ENCODE results near the gene DKK1. TPM values are rescaled to one million over a fixed set of nuclear protein-coding genes. Genes with fewer than 3 reads are reported as not detected.

Gene DKK1
- total and polyA plus RNA-seq, 4 donors = 1.2 to 9.2 (median 4.4) TPM

- H3K4me1 ChIP-seq (ENCODE audit: control insufficient read depth in 5 of 5, insufficient read depth in 5 of 5, low read length in 5 of 5) = no peaks in the 10 kb centered on the region
- WGBS, 2 donors = 92 to 96% methylated on average over 5 of the region's 5 CpGs
- H3K27ac ChIP-seq (ENCODE audit: low read depth in 1 of 2, low read length in 1 of 2) = no peak overlapping the region
- ATAC-seq (ENCODE audit: insufficient read depth, low FRiP score) (no peak), DNase-seq (no peak)
- no peaks in the 10 kb centered on the region for H3K27me3 ChIP-seq (ENCODE audit: control insufficient read depth in 3 of 3, insufficient read depth in 3 of 3, low read length in 2 of 3)
- peaks cover 0 to 3% (median 0%) of the 10 kb centered on the region in 4 donors for H3K9me3 ChIP-seq (ENCODE audit: control insufficient read depth in 4 of 4, insufficient read depth in 3 of 4, low read length in 3 of 4)
- H3K36me3 ChIP-seq (ENCODE audit: control insufficient read depth in 4 of 4, insufficient read depth in 4 of 4, low read length in 4 of 4) = no peaks in the 10 kb centered on the region
- no peak for TF ChIP-seq CTCF (IDR thresholded peaks at IDR 0.05; ENCODE audit: control extremely low read depth, extremely low read depth)
- H3K4me3 ChIP-seq = no peak overlapping the region
- no peak overlapping the region for H3K9ac ChIP-seq (ENCODE audit: insufficient read depth in 1 of 2, low read length in 2 of 2)
Measured at GRCh38 chr10:52347327-52347667, 33.2 kb downstream of the DKK1 start.

DNA sequence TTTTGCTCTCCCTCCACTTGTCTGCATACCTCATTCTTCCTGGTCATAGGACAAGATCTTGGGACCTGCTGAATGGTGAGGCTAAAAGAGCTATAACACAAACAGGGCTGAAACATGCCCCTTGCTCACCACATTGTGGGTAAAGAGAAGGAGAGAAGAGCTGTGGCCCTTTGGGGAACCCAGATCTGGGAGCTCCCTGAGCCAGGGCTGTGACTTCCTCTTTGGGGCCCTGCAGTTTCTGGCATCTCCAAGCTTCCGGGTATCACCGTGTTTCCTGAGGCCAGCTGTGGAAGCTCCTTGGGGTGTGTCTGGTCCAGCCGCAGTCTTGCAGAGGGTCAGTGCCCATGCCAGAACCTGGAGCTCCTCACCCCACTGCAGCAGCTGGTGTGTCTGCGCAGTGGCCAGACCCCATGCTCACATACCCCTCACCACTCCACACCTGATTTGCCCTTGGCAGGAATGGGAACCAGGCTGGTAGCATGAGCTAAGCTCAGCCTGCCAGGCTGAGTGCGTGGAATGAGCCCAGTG, 34.0 kb downstream of the DKK1 start:
- Histone ChIP-seq H3K9ac (ENCODE audit: insufficient read depth in 1 of 2, low read length in 2 of 2) (no peak overlapping the region), H3K9me3 (ENCODE audit: control insufficient read depth in 4 of 4, insufficient read depth in 3 of 4, low read length in 3 of 4) (peaks cover 0 to 3% (median 0%) of the 10 kb centered on the region in 4 donors), H3K4me1 (ENCODE audit: control insufficient read depth in 5 of 5, insufficient read depth in 5 of 5, low read length in 5 of 5) (no peaks in the 10 kb centered on the region), H3K4me3 (no peak overlapping the region), H3K27me3 (ENCODE audit: control insufficient read depth in 3 of 3, insufficient read depth in 3 of 3, low read length in 2 of 3) (no peaks in the 10 kb centered on the region), H3K27ac (ENCODE audit: low read depth in 1 of 2, low read length in 1 of 2) (no peak overlapping the region), H3K36me3 (ENCODE audit: control insufficient read depth in 4 of 4, insufficient read depth in 4 of 4, low read length in 4 of 4) (no peaks in the 10 kb centered on the region)
- no peak for ATAC-seq (ENCODE audit: insufficient read depth, low FRiP score)
- DNase-seq = no peak
- 76 to 89% methylated on average over 5 of the region's 5 CpGs for WGBS, 2 donors
- TF ChIP-seq CTCF (IDR thresholded peaks at IDR 0.05; ENCODE audit: control extremely low read depth, extremely low read depth) = no peak

DNA sequence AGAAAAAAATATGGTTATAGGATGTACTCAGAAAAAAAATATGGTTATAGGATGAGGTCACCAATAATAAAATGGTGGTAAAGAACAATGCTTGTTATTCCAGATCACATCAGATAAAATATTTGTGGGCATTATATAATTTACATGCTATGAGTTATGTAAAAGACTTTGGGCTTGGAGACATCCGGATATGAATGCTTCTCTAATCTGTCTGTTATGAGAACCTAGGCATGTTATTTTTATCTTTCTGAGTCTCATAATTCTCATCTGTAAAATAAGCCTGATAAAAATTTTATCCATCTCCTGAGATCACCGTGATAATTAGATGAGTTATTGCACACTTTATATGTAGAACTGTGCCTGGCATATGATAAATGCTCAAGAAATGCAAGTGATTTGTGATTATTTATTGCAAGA, 37.8 kb downstream of the DKK1 start:
- peaks cover 0 to 3% (median 0%) of the 10 kb centered on the region in 4 donors for H3K9me3 ChIP-seq (ENCODE audit: control insufficient read depth in 4 of 4, insufficient read depth in 3 of 4, low read length in 3 of 4)
- H3K36me3 ChIP-seq (ENCODE audit: control insufficient read depth in 4 of 4, insufficient read depth in 4 of 4, low read length in 4 of 4) = no peaks in the 10 kb centered on the region
- no peak overlapping the region for H3K4me3 ChIP-seq
- 84 to 88% methylated on average over 2 of the region's 2 CpGs for WGBS, 2 donors
- ATAC-seq (ENCODE audit: insufficient read depth, low FRiP score) (no peak), DNase-seq (no peak)
- H3K27me3 ChIP-seq (ENCODE audit: control insufficient read depth in 3 of 3, insufficient read depth in 3 of 3, low read length in 2 of 3) = no peaks in the 10 kb centered on the region
- no peak overlapping the region for H3K27ac ChIP-seq (ENCODE audit: low read depth in 1 of 2, low read length in 1 of 2)
- TF ChIP-seq CTCF (IDR thresholded peaks at IDR 0.05; ENCODE audit: control extremely low read depth, extremely low read depth) = no peak
- no peaks in the 10 kb centered on the region for H3K4me1 ChIP-seq (ENCODE audit: control insufficient read depth in 5 of 5, insufficient read depth in 5 of 5, low read length in 5 of 5)
- no peak overlapping the region for H3K9ac ChIP-seq (ENCODE audit: insufficient read depth in 1 of 2, low read length in 2 of 2)

- no peak for ATAC-seq (ENCODE audit: insufficient read depth, low FRiP score)
- H3K9me3 ChIP-seq (ENCODE audit: control insufficient read depth in 4 of 4, insufficient read depth in 3 of 4, low read length in 3 of 4) = peaks cover 0 to 2% (median 0%) of the 10 kb centered on the region in 4 donors
- H3K4me1 ChIP-seq (ENCODE audit: control insufficient read depth in 5 of 5, insufficient read depth in 5 of 5, low read length in 5 of 5) = no peaks in the 10 kb centered on the region
- no peak for DNase-seq
- no peak overlapping the region for H3K4me3 ChIP-seq
- no peak overlapping the region for H3K9ac ChIP-seq (ENCODE audit: insufficient read depth in 1 of 2, low read length in 2 of 2)
- H3K27me3 ChIP-seq (ENCODE audit: control insufficient read depth in 3 of 3, insufficient read depth in 3 of 3, low read length in 2 of 3) = no peaks in the 10 kb centered on the region
- WGBS, 2 donors = 86 to 88% methylated on average over 2 of the region's 2 CpGs
- H3K36me3 ChIP-seq (ENCODE audit: control insufficient read depth in 4 of 4, insufficient read depth in 4 of 4, low read length in 4 of 4) = no peaks in the 10 kb centered on the region
- H3K27ac ChIP-seq (ENCODE audit: low read depth in 1 of 2, low read length in 1 of 2) = no peak overlapping the region
- no peak for TF ChIP-seq CTCF (IDR thresholded peaks at IDR 0.05; ENCODE audit: control extremely low read depth, extremely low read depth)
Measured at GRCh38 chr10:52353205-52353604, 39.1 kb downstream of the DKK1 start.

Measured in lung (tissue), 12 donors.